DMS153 treated with DMSO at 0.1 percent for 48 hours (cell line): ENCODE results near the gene PPP6R2.

Source experiments
- DNase-seq: peaks from one replicate; lab custom pipeline; 2025; ENCODE audit not compliant: unreplicated experiment; lab: John Stamatoyannopoulos, UW

The PPP6R2 gene

GRCh38 chr22:50342651-50343540, at the start of gene PPP6R2:
TSS of gene PPP6R2 (plus strand) at chr22:50343327. CDS start at chr22:50393909, 50,582 bp downstream.
- peak; percentile 51 for DNase-seq

GRCh38 chr22:50293441-50294318, 49.4 kb upstream of the PPP6R2 start:
- no peak for DNase-seq

GRCh38 chr22:50294319-50294656, 48.8 kb upstream of the PPP6R2 start:
- no peak for DNase-seq

- DNase-seq: no peak
Observed at GRCh38 chr22:50296658-50297490, 46.3 kb upstream of the PPP6R2 start.

- no peak for DNase-seq
Observed at GRCh38 chr22:50297510-50298265, 45.4 kb upstream of the PPP6R2 start.

- no peak for DNase-seq
Observed at GRCh38 chr22:50298266-50298637, 44.9 kb upstream of the PPP6R2 start.

- DNase-seq: no peak
Observed at GRCh38 chr22:50298937-50299784, 44.0 kb upstream of the PPP6R2 start.

- no peak for DNase-seq
Observed at GRCh38 chr22:50299785-50300619, 43.1 kb upstream of the PPP6R2 start.

- no peak for DNase-seq
Observed at GRCh38 chr22:50300620-50301257, 42.4 kb upstream of the PPP6R2 start.

GRCh38 chr22:50301581-50301991, 41.5 kb upstream of the PPP6R2 start:
- DNase-seq: no peak

GRCh38 chr22:50302041-50302541, 41.0 kb upstream of the PPP6R2 start:
- no peak for DNase-seq

- no peak for DNase-seq
Observed at GRCh38 chr22:50302564-50302963, 40.6 kb upstream of the PPP6R2 start.

GRCh38 chr22:50303515-50303847, 39.6 kb upstream of the PPP6R2 start:
- no peak for DNase-seq

- DNase-seq: no peak
Observed at GRCh38 chr22:50303848-50304527, 39.1 kb upstream of the PPP6R2 start.

GRCh38 chr22:50304528-50305392, 38.4 kb upstream of the PPP6R2 start:
- no peak for DNase-seq

GRCh38 chr22:50305393-50305922, 37.7 kb upstream of the PPP6R2 start:
- no peak for DNase-seq
